Measurements from ENCODE around the gene PIEZO2.

PIEZO2 gene

DNA sequence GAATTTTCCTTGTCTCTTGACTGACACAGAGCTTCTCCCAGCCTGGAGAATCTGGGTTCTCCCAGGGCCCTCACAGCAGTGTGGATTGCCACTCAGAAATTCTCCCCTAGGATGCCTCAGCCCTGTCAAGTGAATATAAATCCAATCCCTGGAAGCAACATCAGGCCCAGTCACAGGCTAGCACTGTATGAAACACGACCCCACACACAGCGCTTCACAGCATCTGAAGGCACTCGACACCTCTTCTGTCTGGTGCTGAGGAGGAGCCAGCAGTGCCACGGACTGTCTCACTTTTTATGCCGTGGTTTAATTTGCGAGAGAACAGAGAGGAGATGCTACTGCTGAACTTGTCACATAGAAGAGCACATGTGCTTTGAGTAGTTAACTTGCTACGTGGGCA lies 459.0 kb downstream of the PIEZO2 start:
- no peak for DNase-seq (ENCODE audit: low read depth)
- no peak overlapping the region for H3K4me3 ChIP-seq (ENCODE audit: low read length)
- no peak for TF ChIP-seq CTCF (conservative IDR thresholded peaks at IDR 0.05; ENCODE audit: low read length)

DNA sequence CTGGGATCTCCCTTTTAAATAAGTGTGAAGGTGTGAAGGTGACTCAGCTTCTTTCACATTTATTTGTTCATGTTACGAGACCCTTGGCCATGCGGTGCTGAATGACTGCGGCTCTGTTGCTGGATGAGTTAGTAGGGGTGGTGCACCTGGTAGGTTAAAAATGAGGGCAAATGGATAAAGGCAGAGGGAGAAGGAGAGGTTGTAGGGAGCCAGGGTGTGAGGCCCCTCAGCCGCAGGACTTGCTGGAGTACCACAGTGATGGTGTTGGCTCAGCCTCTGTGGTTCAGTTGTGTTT lies 459.4 kb downstream of the PIEZO2 start:
- TF ChIP-seq CTCF (conservative IDR thresholded peaks at IDR 0.05; ENCODE audit: low read length): no peak
- no peak for DNase-seq (ENCODE audit: low read depth)
- no peak overlapping the region for H3K4me3 ChIP-seq (ENCODE audit: low read length)

DNA sequence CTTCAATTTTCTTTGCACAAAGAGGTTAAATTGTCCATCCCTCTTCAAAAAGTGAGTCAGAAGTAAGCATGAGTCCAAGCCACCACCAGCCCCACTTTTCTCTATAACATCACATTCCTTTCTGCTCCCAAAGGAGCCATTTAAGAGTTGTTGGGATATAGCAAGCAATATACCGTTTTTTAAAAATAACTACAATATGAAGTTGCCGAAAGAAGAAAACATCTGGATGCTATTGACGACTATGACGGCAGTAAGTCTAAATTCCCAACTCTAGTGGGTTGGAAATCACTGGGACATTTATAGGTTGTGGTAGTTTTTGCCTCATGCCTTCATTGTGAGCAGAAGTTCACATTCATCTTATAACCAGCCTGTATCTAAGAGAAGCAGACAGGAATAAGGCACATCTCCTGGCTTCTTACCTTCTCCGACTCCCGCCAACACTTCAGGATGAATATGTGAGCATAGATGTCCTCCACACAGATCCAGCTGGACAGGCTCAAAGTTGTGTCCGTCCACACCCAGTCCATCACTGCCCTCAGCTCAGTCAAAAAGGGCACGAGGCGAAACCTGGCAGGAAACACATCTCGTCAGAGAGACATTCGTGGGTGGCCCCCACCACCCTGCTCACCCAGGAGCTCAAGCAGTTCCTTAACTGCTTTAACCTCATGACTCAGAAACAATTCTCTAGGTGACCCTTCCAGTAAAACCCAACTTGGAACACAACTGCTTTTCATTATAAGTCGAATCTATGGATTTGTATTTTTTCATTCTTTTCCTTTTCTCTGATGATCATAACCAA lies 459.9 kb downstream of the PIEZO2 start:
- no peak for TF ChIP-seq CTCF (conservative IDR thresholded peaks at IDR 0.05; ENCODE audit: low read length)
- no peak overlapping the region for H3K4me3 ChIP-seq (ENCODE audit: low read length)
- peak; percentile 36 for DNase-seq (ENCODE audit: low read depth)

DNA sequence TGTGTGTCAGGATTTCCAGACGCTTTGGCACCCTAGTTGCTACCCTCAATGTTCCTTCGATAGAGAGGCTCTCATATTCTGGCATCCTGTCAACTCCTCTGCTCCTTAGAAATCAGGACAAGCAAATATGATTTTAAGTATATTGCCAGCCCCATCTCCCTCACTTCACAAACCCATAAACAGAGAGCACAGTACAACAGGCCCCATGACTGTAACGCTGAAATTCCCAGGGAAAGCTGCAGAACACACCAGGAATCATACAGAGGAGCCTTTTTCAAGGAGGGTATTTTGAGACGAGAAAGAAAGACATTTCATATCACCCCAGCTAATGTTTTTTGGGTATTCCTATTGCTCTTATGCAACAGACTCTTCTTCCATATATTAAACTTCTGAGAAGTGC lies 460.6 kb downstream of the PIEZO2 start:
- TF ChIP-seq CTCF (conservative IDR thresholded peaks at IDR 0.05; ENCODE audit: low read length): no peak
- H3K4me3 ChIP-seq (ENCODE audit: low read length): no peak overlapping the region
- DNase-seq (ENCODE audit: low read depth): no peak

DNA sequence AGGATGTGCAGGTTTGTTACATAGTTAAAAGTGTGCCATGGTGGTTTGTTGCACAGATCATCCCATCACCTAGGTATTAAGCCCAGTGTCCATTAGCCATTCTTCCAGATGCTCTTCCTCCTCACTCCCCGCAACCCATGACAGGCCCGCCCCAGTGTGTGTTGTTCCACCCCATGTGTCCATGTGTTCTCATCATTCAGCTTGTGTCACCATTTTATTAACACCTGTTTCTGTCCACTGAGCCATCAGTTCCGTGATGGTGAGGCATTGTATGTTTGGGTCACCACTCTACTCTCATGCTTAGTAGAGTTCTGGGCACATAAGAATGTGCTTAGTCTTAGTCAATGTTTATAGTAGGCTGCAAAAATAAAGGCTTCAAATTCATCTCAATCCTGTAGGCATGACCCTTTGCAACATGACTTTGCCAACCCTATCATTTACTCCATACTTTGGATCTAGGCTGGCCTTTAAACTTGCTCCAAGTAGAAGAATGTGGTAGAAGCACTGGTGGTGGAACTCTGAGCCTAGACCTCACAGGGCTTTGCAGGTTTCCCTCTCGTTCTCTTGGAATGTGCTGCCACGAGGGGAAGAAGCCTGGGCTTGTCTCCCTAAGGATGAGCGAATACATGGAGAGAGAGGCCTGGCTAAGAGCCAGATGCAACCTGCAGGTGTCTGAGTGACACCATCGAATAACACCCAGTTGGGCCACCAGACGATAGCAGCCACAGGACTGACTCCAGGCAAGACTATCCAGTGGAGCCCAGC lies 462.0 kb downstream of the PIEZO2 start:
- no peak for TF ChIP-seq CTCF (conservative IDR thresholded peaks at IDR 0.05; ENCODE audit: low read length)
- no peak for DNase-seq (ENCODE audit: low read depth)
- H3K4me3 ChIP-seq (ENCODE audit: low read length): no peak overlapping the region

DNA sequence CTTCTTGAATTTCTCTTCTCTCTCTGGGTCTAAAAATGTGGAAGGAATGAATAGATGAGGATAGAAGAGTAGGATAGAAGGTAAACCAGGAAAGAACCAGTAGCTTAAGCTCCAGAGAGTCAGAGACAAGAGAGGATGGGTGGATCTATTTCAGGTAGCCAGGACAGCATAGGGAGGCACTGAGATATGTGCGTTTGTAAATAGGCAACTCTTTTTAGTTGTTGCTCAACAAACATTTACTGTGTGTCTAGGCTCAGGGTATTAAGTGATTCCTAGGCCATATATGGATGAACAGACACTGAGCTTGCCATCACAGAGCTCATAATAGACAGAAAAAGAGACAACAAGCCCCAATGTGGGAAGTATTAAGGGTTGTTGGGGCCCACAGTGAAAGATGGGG lies 463.1 kb downstream of the PIEZO2 start:
- no peak overlapping the region for H3K4me3 ChIP-seq (ENCODE audit: low read length)
- DNase-seq (ENCODE audit: low read depth): no peak
- no peak for TF ChIP-seq CTCF (conservative IDR thresholded peaks at IDR 0.05; ENCODE audit: low read length)

DNA sequence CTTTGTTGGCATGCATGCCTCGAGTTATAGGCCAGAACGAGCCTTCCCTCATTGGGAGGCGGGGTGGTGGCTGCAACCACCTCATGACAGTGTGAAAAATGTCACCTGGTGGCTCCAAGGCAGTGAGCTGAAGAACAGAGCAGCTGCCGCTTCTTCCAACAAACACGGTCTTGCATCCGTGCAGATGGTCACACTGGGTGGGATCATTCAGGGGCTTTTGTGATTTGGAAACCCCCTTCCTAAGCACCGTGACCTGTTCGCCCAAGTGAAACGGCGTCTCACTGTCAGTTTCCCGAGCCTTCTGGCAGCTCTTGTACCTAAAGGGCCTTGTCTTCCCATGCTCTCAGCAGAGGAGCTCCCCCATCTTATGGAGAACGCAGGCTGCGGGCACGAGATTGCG lies 463.9 kb downstream of the PIEZO2 start:
- no peak overlapping the region for H3K4me3 ChIP-seq (ENCODE audit: low read length)
- TF ChIP-seq CTCF (conservative IDR thresholded peaks at IDR 0.05; ENCODE audit: low read length): no peak
- DNase-seq (ENCODE audit: low read depth): no peak

All from AG10803 (cell line).